Stimulated activated CD8-positive, alpha-beta memory T cell treated with anti-CD3 and anti-CD28 coated beads, Interleukin-15, amount 100 ng/mL, for 4 hours (primary cell): ENCODE measurements around the gene MTNR1B.

Experiments
- DNase-seq, 2 donors: peaks; one replicate each; pipeline ENCODE4 v3.0.0-alpha.2; 2020; ENCODE audit warnings: low read depth in 2 of 2

MTNR1B gene

GRCh38 chr11:92969634-92970347 lies at the start of gene MTNR1B:
Gene MTNR1B (plus strand): TSS chr11:92969651. CDS start chr11:92969726, 75 bp downstream.
- no peak for DNase-seq

GRCh38 chr11:92920331-92920730 lies 49.1 kb upstream of the MTNR1B start:
- DNase-seq = no peak

GRCh38 chr11:92922731-92923130 lies 46.7 kb upstream of the MTNR1B start:
- DNase-seq = no peak

GRCh38 chr11:92929246-92929645 lies 40.2 kb upstream of the MTNR1B start:
- no peak for DNase-seq

GRCh38 chr11:92929653-92930052 lies 39.8 kb upstream of the MTNR1B start:
- no peak for DNase-seq

GRCh38 chr11:92931746-92932422 lies 37.6 kb upstream of the MTNR1B start:
- no peak for DNase-seq

GRCh38 chr11:92939305-92939704 lies 30.1 kb upstream of the MTNR1B start:
- DNase-seq = no peak

GRCh38 chr11:92941676-92942571 lies 27.5 kb upstream of the MTNR1B start:
- no peak for DNase-seq

GRCh38 chr11:92946707-92947106 lies 22.7 kb upstream of the MTNR1B start:
- DNase-seq = no peak

GRCh38 chr11:92948116-92948515 lies 21.3 kb upstream of the MTNR1B start:
- no peak for DNase-seq

- no peak for DNase-seq
These were observed 15.4 kb upstream of the MTNR1B start for GRCh38 chr11:92954003-92954402.

GRCh38 chr11:92955860-92956259 lies 13.6 kb upstream of the MTNR1B start:
- no peak for DNase-seq

- DNase-seq = no peak
These were observed 8.6 kb upstream of the MTNR1B start for GRCh38 chr11:92960886-92961285.

- DNase-seq = no peak
These were observed 7.0 kb upstream of the MTNR1B start for GRCh38 chr11:92962446-92962845.

GRCh38 chr11:92964471-92964870 lies 5.0 kb upstream of the MTNR1B start:
- DNase-seq = no peak

GRCh38 chr11:92965196-92965595 lies 4.3 kb upstream of the MTNR1B start:
- no peak for DNase-seq

GRCh38 chr11:92967178-92967577 lies 2.3 kb upstream of the MTNR1B start:
- DNase-seq = no peak

GRCh38 chr11:92967867-92968266 lies 1.6 kb upstream of the MTNR1B start:
- DNase-seq = no peak

GRCh38 chr11:92969293-92969633 lies 188 bp upstream of the MTNR1B start:
- no peak for DNase-seq

GRCh38 chr11:92972248-92972647 lies 2.8 kb downstream of the MTNR1B start:
- no peak for DNase-seq

GRCh38 chr11:92975285-92975684 lies 5.8 kb downstream of the MTNR1B start:
- DNase-seq = no peak

GRCh38 chr11:92976681-92977080 lies 7.2 kb downstream of the MTNR1B start:
- DNase-seq = no peak

GRCh38 chr11:92977401-92977800 lies 8.0 kb downstream of the MTNR1B start:
- DNase-seq = no peak
